HG03280 (cell line): ENCODE data around the gene DBH.

Experiments used
- ATAC-seq: cut with Tn5 transposase; IDR thresholded peaks from one replicate; pipeline ENCODE4 v1.9.1; 2021; ENCODE audit warnings: mild to moderate bottlenecking, moderate library complexity; ENCODE audit not compliant: unreplicated experiment

Gene DBH

GRCh38 chr9:133680976-133681657 lies 45.0 kb downstream of the DBH start:
- no peak for ATAC-seq

- ATAC-seq, result no peak
Measured at GRCh38 chr9:133681658-133682306, 45.6 kb downstream of the DBH start.

GRCh38 chr9:133682818-133683585 lies 46.8 kb downstream of the DBH start:
- no peak for ATAC-seq

- ATAC-seq, result no peak
Measured at GRCh38 chr9:133683586-133684120, 47.5 kb downstream of the DBH start.

GRCh38 chr9:133684121-133684935 lies 48.2 kb downstream of the DBH start:
- no peak for ATAC-seq

- no peak for ATAC-seq
Measured at GRCh38 chr9:133684936-133685361, 48.8 kb downstream of the DBH start.

GRCh38 chr9:133685653-133686609 lies 49.8 kb downstream of the DBH start:
- no peak for ATAC-seq

- no peak for ATAC-seq
Measured at GRCh38 chr9:133686642-133687575, 50.7 kb downstream of the DBH start.

- ATAC-seq, result no peak
Measured at GRCh38 chr9:133687856-133688761, 51.9 kb downstream of the DBH start.

- ATAC-seq, result no peak
Measured at GRCh38 chr9:133689151-133689763, 53.1 kb downstream of the DBH start.

- no peak for ATAC-seq
Measured at GRCh38 chr9:133690081-133690561, 54.0 kb downstream of the DBH start.

GRCh38 chr9:133691191-133691590 lies 55.0 kb downstream of the DBH start:
- no peak for ATAC-seq

- no peak for ATAC-seq
Measured at GRCh38 chr9:133691626-133692363, 55.6 kb downstream of the DBH start.

- ATAC-seq, result no peak
Measured at GRCh38 chr9:133692364-133692985, 56.3 kb downstream of the DBH start.

- no peak for ATAC-seq
Measured at GRCh38 chr9:133693116-133693515, 57.0 kb downstream of the DBH start.
